HCT116 (cell line): ENCODE results near the gene CLPX. TPM values are rescaled to one million over a fixed set of nuclear protein-coding genes. Genes with fewer than 3 reads are reported as not detected.

Experiments used
- ATAC-seq: fragments of 200-7000 bp; cut with Tn5 transposase; 2 replicates; pipeline ENCODE4 v1.9.1; 2020; ENCODE audit warnings: mild to moderate bottlenecking, moderate library complexity
- BruUV-seq: library from RNA; stranded (reverse); fragments of 400-500 nt; replicated peaks from 2 replicates; lab custom pipeline; 2021; lab: Mats Ljungman, UMichigan
- CTCF ChIA-PET: fragments of 300-600 bp; sonication (Branson Sonifier 250); formaldehyde crosslinking; loops from one replicate; lab custom pipeline; 2021; ENCODE audit warnings: antibody characterized with exemption; lab: Charles Lee
- POLR2A ChIA-PET: fragments of 300-600, 350-600 bp; sonication (Branson Sonifier 250); formaldehyde crosslinking; loops from one replicate; lab custom pipeline; 2021; ENCODE audit warnings: antibody characterized with exemption; lab: Charles Lee
- RAD21 ChIA-PET, 2 experiments: fragments of 300-600 bp; sonication (Branson Sonifier 250); formaldehyde crosslinking; loops; one replicate each; lab custom pipeline; 2023; ENCODE audit warnings: low total read pairs in 2 of 2; ENCODE audit not compliant: uncharacterized antibody in 2 of 2, unreplicated experiment in 2 of 2, low non-redundant PET in 1 of 2; lab: Charles Lee
- DNase-seq: peaks from one replicate; pipeline ENCODE4 v3.0.0-alpha.2; 2010; ENCODE audit warnings: low read depth, low spot score
- H2AFZ ChIP-seq: fragments of 200-600 bp; shearing (Covaris generic), sonication (generic); 2 replicates; pipeline ENCODE4 v1.6.1; 2017; ENCODE audit warnings: low read depth, mixed run types, mixed read lengths, antibody characterized with exemption, low read length; ENCODE audit not compliant: poor library complexity, severe bottlenecking
- H3K27ac ChIP-seq: 2 replicates; pipeline ENCODE4 v1.5.1; 2012; ENCODE audit warnings: low read depth, low read length
- H3K27me3 ChIP-seq: fragments of 200-600 bp; sonication (generic); 2 replicates; pipeline ENCODE4 v1.6.1; 2016; ENCODE audit warnings: mixed run types, low read length, mixed read lengths; ENCODE audit not compliant: insufficient read depth
- H3K36me3 ChIP-seq, 2 experiments: fragments of 200-500 bp in 1 of 2; fragments of 200-600 bp in 1 of 2; sonication (Bioruptor generic) in 1 of 2; sonication (generic) in 1 of 2; 2 replicates each; pipeline versions ENCODE4 v1.5.1 to v1.6.1; 2014 to 2016; ENCODE audit warnings: low read length in 2 of 2, inconsistent platforms in 1 of 2, mixed read lengths in 1 of 2, mixed run types in 1 of 2; ENCODE audit not compliant: insufficient read depth in 2 of 2, control insufficient read depth in 1 of 2
- H3K4me1 ChIP-seq, 2 experiments: fragments of 200-600 bp in 1 of 2; sonication (generic) in 1 of 2; 2 replicates each; pipeline versions ENCODE4 v1.5.1 to v1.6.1; 2012 to 2017; ENCODE audit warnings: low read length in 2 of 2, inconsistent platforms in 1 of 2, mild to moderate bottlenecking in 1 of 2, mixed read lengths in 1 of 2, mixed run types in 1 of 2, moderate library complexity in 1 of 2; ENCODE audit not compliant: insufficient read depth in 2 of 2, control insufficient read depth in 1 of 2
- H3K4me2 ChIP-seq: fragments of 200-600 bp; sonication (generic); 2 replicates; pipeline ENCODE4 v1.6.1; 2017; ENCODE audit warnings: mixed run types, low read length, mixed read lengths
- H3K4me3 ChIP-seq, 2 experiments: fragments of 200-600 bp in 1 of 2; sonication (generic) in 1 of 2; replicated peaks in 1 of 2; 2 replicates each; pipeline ENCODE4 v1.5.1; 2011 to 2016; ENCODE audit warnings: low read length in 2 of 2, control low read depth in 1 of 2, low read depth in 1 of 2, mild to moderate bottlenecking in 1 of 2, mixed read lengths in 1 of 2, mixed run types in 1 of 2
- H3K79me2 ChIP-seq: fragments of 200-600 bp; sonication (generic); 2 replicates; pipeline ENCODE4 v1.6.1; 2017; ENCODE audit warnings: mild to moderate bottlenecking, mixed run types, low read length, moderate library complexity, mixed read lengths; ENCODE audit not compliant: insufficient read depth
- H3K9ac ChIP-seq: fragments of 200-600 bp; sonication (generic); 2 replicates; pipeline ENCODE4 v1.6.1; 2016; ENCODE audit warnings: low read length, mixed read lengths
- H3K9me2 ChIP-seq: fragments of 200-600 bp; sonication (generic), shearing (Covaris generic); 2 replicates; pipeline ENCODE4 v1.6.1; 2017; ENCODE audit warnings: mixed run types, mild to moderate bottlenecking, moderate library complexity; ENCODE audit not compliant: insufficient read depth
- H3K9me3 ChIP-seq, 2 experiments: fragments of 200-500 bp in 1 of 2; fragments of 200-600 bp in 1 of 2; sonication (Bioruptor generic) in 1 of 2; sonication (generic) in 1 of 2; 2 replicates each; pipeline ENCODE4 v1.6.1; 2014 to 2017; ENCODE audit warnings: low read length in 2 of 2, mixed read lengths in 2 of 2, inconsistent platforms in 1 of 2, low read depth in 1 of 2, mild to moderate bottlenecking in 1 of 2, mixed run types in 1 of 2, moderate library complexity in 1 of 2; ENCODE audit not compliant: control insufficient read depth in 1 of 2, insufficient read depth in 1 of 2
- H4K20me1 ChIP-seq: fragments of 200-600 bp; sonication (generic), shearing (Covaris generic); 2 replicates; pipeline ENCODE4 v1.6.1; 2017; ENCODE audit warnings: mixed run types, mild to moderate bottlenecking, moderate library complexity; ENCODE audit not compliant: insufficient read depth
- CEBPB ChIP-seq: IDR thresholded peaks from 2 replicates; pipeline ENCODE4 v1.6.1; 2012; ENCODE audit warnings: low read depth
- EGR1 ChIP-seq: IDR thresholded peaks from 2 replicates; pipeline ENCODE4 v1.6.1; 2012; ENCODE audit warnings: low read depth
- ELF1 ChIP-seq: IDR thresholded peaks from 2 replicates; pipeline ENCODE4 v1.6.1; 2012; ENCODE audit warnings: low read depth, borderline replicate concordance
- FOSL1 ChIP-seq: IDR thresholded peaks from 2 replicates; pipeline ENCODE4 v1.6.1; 2012; ENCODE audit warnings: low read depth
- JUND ChIP-seq: IDR thresholded peaks from 2 replicates; pipeline ENCODE4 v1.6.1; 2012
- POLR2A ChIP-seq: IDR thresholded peaks from 2 replicates; pipeline ENCODE4 v1.7.0; 2011; ENCODE audit warnings: borderline replicate concordance; ENCODE audit not compliant: insufficient read depth, insufficient read length; ENCODE audit errors: extremely low read depth
- RAD21 ChIP-seq: IDR thresholded peaks from 2 replicates; pipeline ENCODE4 v1.6.1; 2012; ENCODE audit warnings: low read depth, mild to moderate bottlenecking
- YY1 ChIP-seq: IDR thresholded peaks from 2 replicates; pipeline ENCODE4 v1.6.1; 2011; ENCODE audit warnings: low read length, low read depth, moderate library complexity, mild to moderate bottlenecking; ENCODE audit not compliant: insufficient replicate concordance; ENCODE audit errors: extremely low read depth
- ZFX ChIP-seq: fragments of 450-650 bp; IDR thresholded peaks from 2 replicates; pipeline ENCODE4 v1.6.1; 2017
- intact Hi-C: fragments of 100-400 bp; cut with micrococcal nuclease; formaldehyde crosslinking; loops from 2 replicates; pipeline ENCODE4 v1.10.0; 2022
- total RNA-seq: library from RNA; stranded (reverse); gene quantifications from one replicate; pipeline ENCODE4 v1.2.1, GENCODE V29; 2021; ENCODE audit not compliant: unreplicated experiment
- TF ChIP-seq, protein P1 (sequence below): IDR thresholded peaks from 2 replicates; pipeline ENCODE4 v1.6.1; 2012
- TF ChIP-seq, protein P2 (sequence below): IDR thresholded peaks from 2 replicates; pipeline ENCODE4 v1.6.1; 2011; ENCODE audit warnings: mild to moderate bottlenecking, low read length, moderate library complexity; ENCODE audit not compliant: insufficient replicate concordance; ENCODE audit errors: extremely low read depth
- TF ChIP-seq, protein P3 (sequence below), 3 experiments: fragments of 200-600 bp in 1 of 3; sonication (generic) in 1 of 3; IDR thresholded peaks in 2 of 3; conservative IDR thresholded peaks in 1 of 3; 2 replicates each; pipeline ENCODE4 v1.5.1; 2012 to 2017; ENCODE audit warnings: low read depth in 2 of 3, low read length in 2 of 3, antibody characterized with exemption in 1 of 3, borderline replicate concordance in 1 of 3, control low read depth in 1 of 3, mild to moderate bottlenecking in 1 of 3, mixed read lengths in 1 of 3, mixed run types in 1 of 3, moderate library complexity in 1 of 3; ENCODE audit not compliant: insufficient read depth in 1 of 3
- TF ChIP-seq, protein P4 (sequence below): IDR thresholded peaks from 2 replicates; pipeline ENCODE4 v1.6.1; 2012

CLPX gene
- total RNA-seq, 1 experiment from 2014 or later = 64.1 TPM

DNA sequence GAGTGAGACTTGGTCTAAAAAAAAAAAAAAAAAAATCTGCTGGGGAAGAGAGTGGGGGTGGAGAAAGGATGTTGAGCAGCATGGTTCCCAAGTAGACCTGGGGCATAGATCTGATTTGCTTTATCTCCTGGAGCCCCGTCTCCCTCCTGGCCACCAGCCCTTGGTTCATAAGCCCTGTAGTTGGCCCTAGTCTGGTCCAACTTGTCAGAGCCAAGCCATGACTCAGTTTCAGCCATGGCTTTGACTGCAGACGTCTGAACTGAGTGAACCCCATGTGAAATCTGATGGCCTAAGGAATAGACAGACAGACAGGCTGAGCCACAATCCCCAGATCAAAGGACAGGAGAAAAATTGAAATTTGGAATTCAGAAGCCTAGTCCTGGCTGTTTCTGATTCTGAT lies 28.1 kb upstream of the CLPX start:
- no peaks in the 10 kb centered on the region for H3K79me2 ChIP-seq
- H3K4me1 ChIP-seq = peaks cover 2 to 8% of the 10 kb centered on the region in 2 experiments; a peak in 1 of 4 replicates
- no peak overlapping the region for H3K27ac ChIP-seq
- TF ChIP-seq ZFX = no peak
- TF ChIP-seq, protein P1, sequence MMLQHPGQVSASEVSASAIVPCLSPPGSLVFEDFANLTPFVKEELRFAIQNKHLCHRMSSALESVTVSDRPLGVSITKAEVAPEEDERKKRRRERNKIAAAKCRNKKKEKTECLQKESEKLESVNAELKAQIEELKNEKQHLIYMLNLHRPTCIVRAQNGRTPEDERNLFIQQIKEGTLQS = no peak
- no peak for TF ChIP-seq FOSL1
- TF ChIP-seq EGR1 = no peak
- TF ChIP-seq RAD21 = no peak
- no peak for TF ChIP-seq JUND
- TF ChIP-seq, protein P2, sequence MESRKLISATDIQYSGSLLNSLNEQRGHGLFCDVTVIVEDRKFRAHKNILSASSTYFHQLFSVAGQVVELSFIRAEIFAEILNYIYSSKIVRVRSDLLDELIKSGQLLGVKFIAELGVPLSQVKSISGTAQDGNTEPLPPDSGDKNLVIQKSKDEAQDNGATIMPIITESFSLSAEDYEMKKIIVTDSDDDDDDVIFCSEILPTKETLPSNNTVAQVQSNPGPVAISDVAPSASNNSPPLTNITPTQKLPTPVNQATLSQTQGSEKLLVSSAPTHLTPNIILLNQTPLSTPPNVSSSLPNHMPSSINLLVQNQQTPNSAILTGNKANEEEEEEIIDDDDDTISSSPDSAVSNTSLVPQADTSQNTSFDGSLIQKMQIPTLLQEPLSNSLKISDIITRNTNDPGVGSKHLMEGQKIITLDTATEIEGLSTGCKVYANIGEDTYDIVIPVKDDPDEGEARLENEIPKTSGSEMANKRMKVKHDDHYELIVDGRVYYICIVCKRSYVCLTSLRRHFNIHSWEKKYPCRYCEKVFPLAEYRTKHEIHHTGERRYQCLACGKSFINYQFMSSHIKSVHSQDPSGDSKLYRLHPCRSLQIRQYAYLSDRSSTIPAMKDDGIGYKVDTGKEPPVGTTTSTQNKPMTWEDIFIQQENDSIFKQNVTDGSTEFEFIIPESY = no peak
- TF ChIP-seq CEBPB = no peak
- H3K27me3 ChIP-seq = no peaks in the 10 kb centered on the region
- no peak overlapping the region for H3K4me2 ChIP-seq
- 0 out of 2 replicates have a peak, but pooled peaks cover 2% of the 10 kb centered on the region for H3K9me2 ChIP-seq
- BruUV-seq = no TSS peak
- no peaks in the 10 kb centered on the region for H3K36me3 ChIP-seq
- no peak overlapping the region for H3K9ac ChIP-seq
- H4K20me1 ChIP-seq = no peaks in the 10 kb centered on the region
- H3K4me3 ChIP-seq = no peak overlapping the region
- DNase-seq = no peak
- no peak for ATAC-seq
- ChIA-PET POLR2A (no interaction called here), CTCF (no interaction called here), RAD21 (no interaction called here)
- no peak overlapping the region for H2AFZ ChIP-seq
- intact Hi-C loops = no loop called here
- no peaks in the 10 kb centered on the region for H3K9me3 ChIP-seq

DNA sequence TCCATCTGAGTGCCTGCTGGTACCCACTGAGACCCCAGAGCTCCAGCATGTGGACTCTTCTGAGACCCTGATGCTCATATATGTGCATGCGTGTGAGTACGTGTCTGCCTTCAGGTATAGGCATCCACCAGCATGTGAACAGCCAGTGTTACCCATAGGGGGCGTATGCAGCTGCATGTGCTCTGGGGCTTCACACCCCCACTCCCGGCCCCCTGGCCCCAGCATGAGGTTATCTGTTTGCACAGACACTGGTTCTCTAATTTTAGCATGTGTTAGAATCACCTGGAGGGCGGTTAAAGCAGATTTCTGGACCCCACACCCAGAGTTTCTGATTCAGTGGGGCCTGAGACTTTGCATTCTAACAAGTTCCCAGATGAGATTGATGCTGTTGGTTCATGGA lies 27.0 kb upstream of the CLPX start:
- H2AFZ ChIP-seq = no peak overlapping the region
- no peak overlapping the region for H3K9ac ChIP-seq
- RAD21 ChIA-PET = no interaction called here
- BruUV-seq = no TSS peak
- peak; percentile 89 for ATAC-seq
- no peak overlapping the region for H3K4me3 ChIP-seq
- H3K9me3 ChIP-seq = no peaks in the 10 kb centered on the region
- H3K9me2 ChIP-seq = 0 out of 2 replicates have a peak, but pooled peaks cover 2% of the 10 kb centered on the region
- no peak overlapping the region for H3K27ac ChIP-seq
- intact Hi-C loops = no loop called here
- H3K4me1 ChIP-seq = peaks cover 2 to 8% of the 10 kb centered on the region in 2 experiments; a peak in 1 of 4 replicates
- H3K4me2 ChIP-seq = no peak overlapping the region
- POLR2A ChIA-PET = interaction anchor here (1.4 kb wide), 1 partner anchor 93 kb away, joined by 4 read pairs; the partner anchor contains the start of gene RNU5B-1
- CTCF ChIA-PET = interaction anchor here (1.8 kb wide), 1 partner anchor 11 kb away, joined by 7 read pairs; no protein-coding TSS in a partner anchor
- H3K79me2 ChIP-seq = no peaks in the 10 kb centered on the region
- no peaks in the 10 kb centered on the region for H3K36me3 ChIP-seq
- H4K20me1 ChIP-seq = no peaks in the 10 kb centered on the region
- no peak for DNase-seq
- no peaks in the 10 kb centered on the region for H3K27me3 ChIP-seq
- TF ChIP-seq, protein P3, sequence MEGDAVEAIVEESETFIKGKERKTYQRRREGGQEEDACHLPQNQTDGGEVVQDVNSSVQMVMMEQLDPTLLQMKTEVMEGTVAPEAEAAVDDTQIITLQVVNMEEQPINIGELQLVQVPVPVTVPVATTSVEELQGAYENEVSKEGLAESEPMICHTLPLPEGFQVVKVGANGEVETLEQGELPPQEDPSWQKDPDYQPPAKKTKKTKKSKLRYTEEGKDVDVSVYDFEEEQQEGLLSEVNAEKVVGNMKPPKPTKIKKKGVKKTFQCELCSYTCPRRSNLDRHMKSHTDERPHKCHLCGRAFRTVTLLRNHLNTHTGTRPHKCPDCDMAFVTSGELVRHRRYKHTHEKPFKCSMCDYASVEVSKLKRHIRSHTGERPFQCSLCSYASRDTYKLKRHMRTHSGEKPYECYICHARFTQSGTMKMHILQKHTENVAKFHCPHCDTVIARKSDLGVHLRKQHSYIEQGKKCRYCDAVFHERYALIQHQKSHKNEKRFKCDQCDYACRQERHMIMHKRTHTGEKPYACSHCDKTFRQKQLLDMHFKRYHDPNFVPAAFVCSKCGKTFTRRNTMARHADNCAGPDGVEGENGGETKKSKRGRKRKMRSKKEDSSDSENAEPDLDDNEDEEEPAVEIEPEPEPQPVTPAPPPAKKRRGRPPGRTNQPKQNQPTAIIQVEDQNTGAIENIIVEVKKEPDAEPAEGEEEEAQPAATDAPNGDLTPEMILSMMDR (IDR thresholded peaks at IDR 0.05 in 2 of 3, conservative IDR thresholded peaks at IDR 0.05 in 1 of 3; ENCODE audit: borderline replicate concordance in 1 of 3, insufficient read depth in 1 of 3, low read depth in 2 of 3, low read length in 2 of 3) = peak; percentile 38 to 86 (median 83); a peak in 5 of 6 replicates
- TF ChIP-seq FOSL1 (no peak), POLR2A (no peak), ELF1 (no peak), YY1 (no peak), RAD21 (no peak; the same call in 1 of the 2 replicates), JUND (no peak)
- TF ChIP-seq, protein P4, sequence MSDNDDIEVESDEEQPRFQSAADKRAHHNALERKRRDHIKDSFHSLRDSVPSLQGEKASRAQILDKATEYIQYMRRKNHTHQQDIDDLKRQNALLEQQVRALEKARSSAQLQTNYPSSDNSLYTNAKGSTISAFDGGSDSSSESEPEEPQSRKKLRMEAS = peak; percentile 84
- TF ChIP-seq, protein P2 = no peak
